ENCODE measurements around the gene DAPK1.

GRCh38 chr9:87708546-87708945 lies 210.9 kb downstream of the DAPK1 start:
- TF ChIP-seq CTCF (IDR thresholded peaks at IDR 0.05; ENCODE audit: borderline replicate concordance, extremely low read depth, low read length, poor library complexity, severe bottlenecking) (no peak), EZH2 (IDR thresholded peaks at IDR 0.05; ENCODE audit: borderline replicate concordance, low read depth, low read length, severe bottlenecking) (no peak)

All from DND-41 (cell line).